GM12873 (cell line): ENCODE data around the gene LRRK1.

Source experiments
- TF ChIP-seq, protein P1 (sequence below): IDR thresholded peaks from 2 replicates; pipeline ENCODE4 v1.5.1; 2012; ENCODE audit warnings: low read depth, mild to moderate bottlenecking, moderate library complexity, low read length, control low read depth; ENCODE audit not compliant: insufficient read depth; ENCODE audit errors: missing control alignments

Gene LRRK1

DNA sequence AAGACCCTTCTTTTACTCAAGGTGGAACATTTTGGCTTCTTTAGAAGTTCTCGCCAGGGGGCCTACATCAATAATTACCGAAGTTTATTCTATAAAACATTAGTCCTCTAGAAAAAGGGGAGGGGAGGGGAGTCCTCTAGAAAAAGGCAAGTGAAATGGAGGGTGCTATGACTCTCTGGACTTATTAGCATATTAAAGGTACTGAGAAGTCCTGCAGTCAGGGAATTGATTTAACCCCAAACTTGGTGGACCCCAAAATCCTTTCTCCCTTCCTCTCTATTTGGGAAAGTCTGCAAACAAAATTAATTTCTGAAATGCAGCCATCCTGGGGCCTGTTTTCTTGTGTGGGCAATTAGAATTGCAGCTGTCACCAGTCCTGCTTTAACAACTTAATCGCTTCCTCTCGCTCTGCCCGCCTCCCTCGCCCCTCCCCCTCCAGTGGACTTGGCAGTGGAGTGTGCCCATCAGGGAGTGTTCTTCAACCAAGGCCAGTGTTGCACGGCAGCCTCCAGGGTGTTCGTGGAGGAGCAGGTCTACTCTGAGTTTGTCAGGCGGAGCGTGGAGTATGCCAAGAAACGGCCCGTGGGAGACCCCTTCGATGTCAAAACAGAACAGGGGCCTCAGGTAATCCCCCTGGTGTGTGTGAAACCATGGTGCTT, 18.9 kb upstream of the LRRK1 start:
- TF ChIP-seq, protein P1, sequence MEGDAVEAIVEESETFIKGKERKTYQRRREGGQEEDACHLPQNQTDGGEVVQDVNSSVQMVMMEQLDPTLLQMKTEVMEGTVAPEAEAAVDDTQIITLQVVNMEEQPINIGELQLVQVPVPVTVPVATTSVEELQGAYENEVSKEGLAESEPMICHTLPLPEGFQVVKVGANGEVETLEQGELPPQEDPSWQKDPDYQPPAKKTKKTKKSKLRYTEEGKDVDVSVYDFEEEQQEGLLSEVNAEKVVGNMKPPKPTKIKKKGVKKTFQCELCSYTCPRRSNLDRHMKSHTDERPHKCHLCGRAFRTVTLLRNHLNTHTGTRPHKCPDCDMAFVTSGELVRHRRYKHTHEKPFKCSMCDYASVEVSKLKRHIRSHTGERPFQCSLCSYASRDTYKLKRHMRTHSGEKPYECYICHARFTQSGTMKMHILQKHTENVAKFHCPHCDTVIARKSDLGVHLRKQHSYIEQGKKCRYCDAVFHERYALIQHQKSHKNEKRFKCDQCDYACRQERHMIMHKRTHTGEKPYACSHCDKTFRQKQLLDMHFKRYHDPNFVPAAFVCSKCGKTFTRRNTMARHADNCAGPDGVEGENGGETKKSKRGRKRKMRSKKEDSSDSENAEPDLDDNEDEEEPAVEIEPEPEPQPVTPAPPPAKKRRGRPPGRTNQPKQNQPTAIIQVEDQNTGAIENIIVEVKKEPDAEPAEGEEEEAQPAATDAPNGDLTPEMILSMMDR, result no peak

DNA sequence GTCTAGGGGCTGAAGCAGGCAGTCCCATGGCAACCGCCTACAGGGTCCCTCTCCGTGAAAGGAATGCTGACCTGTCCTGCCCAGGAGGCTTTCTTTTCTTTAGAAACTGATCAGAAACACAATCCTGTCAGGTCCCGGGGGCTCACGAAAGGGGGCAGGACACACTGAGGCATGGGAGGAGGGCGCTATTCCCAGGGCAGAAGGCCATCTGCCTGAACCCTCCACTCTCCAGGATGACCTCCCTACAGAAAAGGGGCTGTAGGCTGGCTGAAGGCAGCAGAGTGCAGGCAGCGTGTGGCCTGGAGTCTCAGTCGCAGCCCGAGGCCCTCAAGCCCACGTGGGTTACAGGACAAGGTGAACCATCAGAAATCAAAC, 18.4 kb upstream of the LRRK1 start:
- TF ChIP-seq, protein P1, result no peak

DNA sequence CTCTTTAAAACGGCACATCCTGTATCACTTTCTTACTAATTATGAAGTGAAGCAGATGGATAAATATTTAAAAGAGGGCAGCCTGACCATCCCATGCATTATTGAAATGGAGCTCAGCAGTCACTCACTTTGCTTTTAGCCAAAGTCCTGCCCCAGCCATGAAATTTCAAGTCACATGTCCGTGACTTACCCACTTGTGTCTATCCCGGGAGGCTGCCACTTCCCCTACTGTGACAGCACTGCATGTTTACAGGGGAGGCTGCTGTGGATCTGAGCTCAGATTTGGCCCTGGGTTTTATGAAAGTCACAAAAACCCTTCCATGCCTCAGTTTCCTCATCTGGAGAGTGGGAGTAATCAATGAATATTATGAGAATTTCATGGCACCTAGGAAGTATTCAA, 17.9 kb upstream of the LRRK1 start:
- TF ChIP-seq, protein P1, result no peak

DNA sequence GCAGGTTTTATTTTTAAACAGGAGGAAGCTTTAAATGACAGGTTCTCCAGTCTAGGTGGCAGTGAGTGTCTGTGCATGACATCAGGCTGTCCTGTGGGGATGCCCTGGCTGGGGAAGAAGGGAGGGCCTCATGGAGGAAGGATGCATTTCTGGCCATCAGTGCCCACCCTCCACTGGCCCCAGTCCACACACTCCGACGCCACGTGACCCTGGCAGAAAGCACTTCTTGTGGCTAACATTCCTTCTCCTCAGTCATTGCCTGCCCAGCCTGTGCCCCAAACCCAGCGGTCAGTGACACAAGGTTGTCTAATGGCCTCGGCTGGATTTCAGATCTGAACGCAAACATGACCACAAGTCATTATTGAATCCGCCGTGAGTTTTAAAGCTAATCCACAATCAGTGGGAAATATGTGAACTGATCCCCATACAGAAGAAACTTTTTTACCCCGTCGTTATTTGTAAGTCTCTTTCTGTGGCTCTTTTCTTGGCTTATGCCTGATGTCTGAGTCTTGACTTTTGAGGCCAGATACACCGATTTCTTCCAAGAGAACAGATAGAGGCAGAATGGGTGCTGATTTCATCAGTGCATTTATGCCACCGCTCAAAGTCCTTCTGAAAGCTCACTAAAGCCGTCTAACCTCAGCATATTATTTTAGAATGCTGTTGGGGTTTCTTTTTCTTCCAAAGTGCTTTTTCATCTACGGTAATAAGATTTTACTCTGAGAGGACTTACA, 17.3 kb upstream of the LRRK1 start:
- TF ChIP-seq, protein P1, result no peak

DNA sequence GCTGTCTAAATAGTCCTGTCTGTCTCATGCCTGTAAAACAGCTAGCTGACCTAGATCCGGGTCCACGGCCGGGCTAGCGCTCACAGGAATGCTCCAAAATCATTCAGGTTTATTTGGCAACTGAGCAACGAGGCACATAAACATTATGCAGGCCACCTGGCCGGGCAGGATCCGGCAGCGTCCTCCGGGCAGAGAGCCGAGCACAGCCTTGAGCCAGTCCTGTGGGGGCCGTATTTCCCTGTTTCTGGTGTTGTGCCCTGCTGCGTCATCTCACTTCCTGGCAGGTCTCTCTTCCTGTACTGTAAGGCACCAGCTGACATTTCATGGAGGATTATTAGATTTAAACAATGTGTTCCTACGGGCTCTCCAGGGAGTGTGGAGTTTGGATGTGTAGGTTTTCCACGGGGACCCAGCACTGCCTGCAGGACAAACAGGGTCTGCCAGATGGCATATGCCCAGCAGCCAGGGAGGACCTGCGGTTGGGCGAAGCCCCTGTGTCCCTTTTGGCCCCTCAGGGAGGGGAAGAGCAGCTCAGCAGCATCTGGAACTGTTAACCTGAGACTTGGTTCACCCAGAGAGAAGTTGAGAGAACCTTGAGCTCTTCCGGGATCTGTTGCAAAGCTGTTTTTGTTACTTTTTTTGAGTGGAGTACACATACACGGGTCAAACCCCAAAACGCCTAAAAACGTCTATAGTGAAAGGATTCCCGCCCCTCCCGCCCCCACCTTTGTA, 16.6 kb upstream of the LRRK1 start:
- TF ChIP-seq, protein P1, result no peak

DNA sequence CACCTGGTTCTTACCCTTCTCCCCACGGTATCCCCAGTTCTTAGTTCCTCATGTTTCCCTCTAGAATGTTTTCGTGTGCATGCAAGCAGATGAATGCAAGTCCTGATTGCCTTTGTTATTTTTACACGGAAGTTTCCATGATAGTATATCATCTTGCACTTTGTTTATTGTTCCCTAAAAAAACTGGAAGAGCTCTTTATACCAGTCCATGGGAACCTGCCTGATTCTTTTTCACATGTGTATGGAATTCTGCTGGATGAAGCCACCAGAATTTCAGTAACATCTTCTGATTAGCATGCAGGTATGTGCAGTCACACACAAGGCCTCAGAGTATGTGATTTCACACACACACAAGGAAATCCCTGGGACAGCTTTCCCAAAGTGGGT, 16.0 kb upstream of the LRRK1 start:
- TF ChIP-seq, protein P1, result no peak

DNA sequence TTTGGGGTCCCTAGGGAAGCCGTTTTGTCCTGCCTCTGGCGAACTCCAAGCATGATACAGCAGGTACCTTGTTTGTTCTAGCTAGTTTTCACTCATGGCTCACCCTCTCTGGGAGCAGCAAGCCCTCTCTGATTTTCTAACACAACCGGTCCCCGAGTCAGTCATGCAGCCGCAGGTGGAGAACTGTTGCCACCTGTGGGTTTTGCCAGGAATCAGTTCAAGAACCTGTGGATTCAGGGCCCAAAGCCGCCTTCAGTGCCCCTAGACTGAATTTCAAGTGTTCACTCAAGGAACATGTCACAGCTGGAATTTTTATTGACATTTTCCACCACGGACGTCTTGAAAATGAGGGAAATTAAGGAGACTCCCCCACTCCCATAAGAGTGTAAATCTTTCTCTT, 13.3 kb upstream of the LRRK1 start:
- TF ChIP-seq, protein P1, result no peak
